ENCODE data around the gene OTULIN.

DNA sequence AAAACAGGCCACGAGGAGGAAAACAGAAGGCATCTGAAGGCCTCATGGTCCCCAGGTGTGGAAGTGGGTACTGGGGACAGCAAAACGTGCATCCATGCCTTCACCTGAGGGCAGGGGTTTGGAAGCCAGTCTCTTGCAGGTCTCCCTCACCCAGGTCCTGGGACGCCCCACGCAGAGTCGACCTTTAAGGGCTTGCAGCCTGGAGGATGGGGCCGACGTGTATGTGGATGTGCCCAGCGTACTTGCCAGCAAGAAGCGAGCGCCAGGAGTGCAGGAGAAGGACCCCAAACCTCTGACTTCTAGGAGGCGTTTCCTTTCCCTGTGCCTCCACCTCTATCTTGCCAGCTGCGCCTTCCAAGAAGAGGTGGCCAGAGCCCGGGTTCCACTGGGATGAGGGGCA, 65.9 kb downstream of the OTULIN start:
- TF ChIP-seq CREB5 (CRISPR knock-in tag; IDR thresholded peaks at IDR 0.05; ENCODE audit: low read depth) (no peak), PATZ1 (CRISPR knock-in tag; IDR thresholded peaks at IDR 0.05; ENCODE audit: borderline replicate concordance) (no peak)

All from SK-N-SH treated with all-trans-retinoic acid at 6 μM for 48 hours (cell line).